HT-29 (cell line): Measurements from ENCODE around the gene SRBD1. TPM values are rescaled to one million over a fixed set of nuclear protein-coding genes. Genes with fewer than 3 reads are reported as not detected.
A peak's percentile ranks its signal among the peaks of the same experiment; 100 is the strongest.
"Not testable (repeated sequence)": the region's sequence is repeated elsewhere in the genome, so short reads cannot be mapped to it uniquely, and the experiment has no call there.

Source experiments
- DNase-seq: peaks from one replicate; pipeline ENCODE4 v3.0.0-alpha.2; 2015; ENCODE audit warnings: low spot score
- total RNA-seq: library from RNA; depleted of rRNA; stranded (reverse); fragments of >200 nt; shearing (Covaris generic); gene quantifications from 2 replicates; pipeline ENCODE4 v1.2.3, GENCODE V29; 2014

The SRBD1 gene
- total RNA-seq, 1 experiment from 2014 or later: 5.8 TPM

DNA sequence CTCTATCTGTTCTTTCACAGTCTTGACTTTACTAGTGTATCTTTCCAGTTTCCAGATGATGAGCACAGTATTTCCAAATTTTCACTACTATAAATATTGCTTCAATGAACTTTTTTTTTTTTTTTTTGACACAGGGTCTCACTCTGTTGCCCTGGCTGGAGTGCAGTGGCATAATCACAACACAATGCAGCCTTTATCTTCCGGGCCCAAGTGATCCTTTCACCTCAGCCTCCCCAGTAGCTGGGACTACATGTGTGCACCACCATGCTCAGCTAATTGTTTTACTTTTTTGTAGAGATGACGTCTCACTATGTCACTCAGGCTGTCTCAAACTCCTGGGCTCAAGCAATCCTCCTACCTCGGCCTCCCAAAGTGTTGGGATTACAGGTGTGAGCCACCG is 142.8 kb downstream of the SRBD1 start:
- DNase-seq: no peak

GRCh38 chr2:45466053-45466452 is 145.0 kb downstream of the SRBD1 start:
- DNase-seq: no peak

DNA sequence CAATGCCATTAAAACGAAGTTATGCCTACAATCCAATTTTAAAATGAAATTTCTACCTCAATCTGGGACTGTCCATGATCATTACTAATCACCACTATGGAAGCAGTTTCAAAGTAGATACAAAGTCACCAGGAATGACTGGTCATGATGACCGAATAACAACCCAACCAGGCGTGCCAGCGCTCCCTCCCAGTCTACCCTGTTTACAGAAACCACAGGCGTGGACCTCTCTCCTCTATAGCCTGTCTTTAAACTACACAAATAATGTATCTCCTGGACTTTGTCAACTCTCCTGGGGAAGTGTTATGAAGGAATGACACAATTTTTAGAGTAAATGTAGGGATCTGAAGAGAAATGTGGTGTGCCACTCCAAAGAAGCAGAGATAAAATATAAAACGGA is 150.2 kb downstream of the SRBD1 start:
- DNase-seq: no peak

DNA sequence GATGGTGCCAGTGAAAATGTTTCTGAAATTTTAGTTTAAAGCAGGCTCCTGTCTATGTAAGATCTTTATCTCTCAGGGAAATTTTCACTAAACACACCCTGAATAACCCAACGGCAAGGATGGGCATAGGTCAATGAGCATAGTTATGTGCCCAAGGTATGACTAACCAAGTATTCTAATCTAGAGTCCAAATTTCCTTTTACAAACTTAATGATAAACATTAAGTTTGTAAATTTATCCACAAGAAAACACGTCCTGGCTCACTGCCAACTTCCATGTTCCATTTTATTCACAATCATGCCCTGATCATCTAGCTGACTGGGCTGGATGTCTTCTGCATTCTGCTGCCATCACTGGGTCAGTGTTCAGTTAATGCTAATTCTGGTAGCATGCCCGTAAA is 151.2 kb downstream of the SRBD1 start:
- peak; percentile 21 for DNase-seq

- peak; percentile 67 for DNase-seq
Measured at GRCh38 chr2:45458909-45459563, 152.0 kb downstream of the SRBD1 start.

DNA sequence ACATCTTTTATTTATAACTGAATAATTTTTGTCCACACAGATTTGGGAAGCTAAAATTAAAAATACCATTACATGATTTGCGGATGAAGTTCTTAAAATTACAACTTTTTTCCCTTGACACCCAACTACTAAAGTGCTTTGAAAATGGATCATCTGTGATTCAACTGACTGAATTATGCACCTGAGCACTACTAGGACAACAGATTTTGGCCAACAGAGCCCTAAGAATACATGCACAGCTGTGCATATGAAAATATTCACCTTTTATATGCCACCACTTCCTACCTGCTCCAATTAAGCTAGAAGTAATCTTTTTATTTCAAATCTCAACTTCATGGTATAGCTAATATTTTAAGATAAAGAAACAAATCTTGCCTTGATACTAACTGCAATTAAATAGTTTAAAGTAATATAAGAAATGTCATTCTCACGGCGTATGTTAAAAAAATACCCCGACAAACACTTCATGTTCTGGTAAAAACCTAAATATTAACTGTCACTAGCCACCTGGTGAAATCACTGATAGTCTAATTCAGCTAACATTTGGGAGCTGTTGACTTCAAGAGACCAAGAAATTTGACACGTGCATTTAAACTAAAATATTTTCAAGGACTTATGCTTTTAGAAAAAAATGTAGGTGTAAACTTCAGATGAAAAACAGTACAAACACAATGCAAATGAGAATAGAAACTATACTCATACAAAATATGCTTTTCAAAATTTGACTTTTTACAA is 153.7 kb downstream of the SRBD1 start:
- no peak for DNase-seq

GRCh38 chr2:45452866-45453265 is 158.2 kb downstream of the SRBD1 start:
- no peak for DNase-seq

DNA sequence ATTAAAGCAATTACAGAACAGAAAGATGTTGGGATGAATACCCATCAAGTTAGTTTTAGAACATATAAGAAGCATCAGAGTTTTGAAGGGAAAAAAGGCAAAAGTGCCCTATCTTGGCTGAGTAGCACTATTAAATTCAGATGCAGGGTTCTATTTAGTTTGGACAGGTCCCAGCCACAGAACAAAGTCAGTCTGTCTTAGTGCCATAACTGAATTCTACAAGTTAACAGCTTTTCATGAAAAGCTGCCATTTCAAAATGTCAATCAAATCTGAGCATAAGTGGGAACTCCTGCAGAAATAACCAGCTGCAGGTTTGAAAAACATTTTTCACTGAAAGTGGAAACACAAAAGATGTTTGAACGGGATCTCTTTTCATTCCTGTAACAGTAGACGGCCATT is 160.4 kb downstream of the SRBD1 start:
- no peak for DNase-seq

- DNase-seq: no peak
Measured at GRCh38 chr2:45448217-45448616, 162.8 kb downstream of the SRBD1 start.

GRCh38 chr2:45446016-45446415 is 165.1 kb downstream of the SRBD1 start:
- no peak for DNase-seq

GRCh38 chr2:45445037-45445436 is 166.0 kb downstream of the SRBD1 start:
- DNase-seq: no peak

- no peak for DNase-seq
Measured at GRCh38 chr2:45443012-45443411, 168.1 kb downstream of the SRBD1 start.

- no peak for DNase-seq
Measured at GRCh38 chr2:45442026-45442425, 169.0 kb downstream of the SRBD1 start.

GRCh38 chr2:45441571-45441970 is 169.5 kb downstream of the SRBD1 start:
- DNase-seq: no peak

- peak; percentile 9 for DNase-seq
Measured at GRCh38 chr2:45439788-45440773, 171.0 kb downstream of the SRBD1 start.

- no peak for DNase-seq
Measured at GRCh38 chr2:45438872-45439665, 172.0 kb downstream of the SRBD1 start.

- no peak for DNase-seq
Measured at GRCh38 chr2:45436456-45436855, 174.6 kb downstream of the SRBD1 start.

GRCh38 chr2:45435316-45435715 is 175.8 kb downstream of the SRBD1 start:
- DNase-seq: no peak

GRCh38 chr2:45433363-45433762 is 177.7 kb downstream of the SRBD1 start:
- DNase-seq: no peak

DNA sequence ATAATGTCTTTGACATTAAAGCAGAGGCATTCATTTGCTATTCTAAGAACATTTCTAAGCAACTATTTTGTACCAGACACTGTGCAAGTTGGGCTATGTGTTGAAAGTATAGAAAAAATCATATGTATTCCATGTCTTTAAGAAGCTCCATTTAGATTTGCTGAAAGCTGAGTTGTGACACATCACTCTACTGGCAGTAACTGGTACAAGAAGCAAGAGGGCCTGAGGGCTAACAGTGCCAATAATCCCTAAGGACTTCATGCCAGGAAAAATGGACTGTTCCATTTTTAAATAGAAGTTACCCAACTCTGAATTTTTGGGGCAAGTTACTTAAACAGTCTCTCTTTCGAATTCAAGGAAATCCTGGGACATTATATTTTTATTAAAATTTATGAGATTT is 178.7 kb downstream of the SRBD1 start:
- no peak for DNase-seq

GRCh38 chr2:45426025-45426424 is 185.0 kb downstream of the SRBD1 start:
- DNase-seq: not testable (repeated sequence)
